Astrocyte (in vitro differentiated cells and primary cell): ENCODE measurements around the gene SELENOS. TPM values are rescaled to one million over a fixed set of nuclear protein-coding genes. Genes with fewer than 3 reads are reported as not detected.

Experiments
- DNase-seq: peaks from one replicate; pipeline ENCODE4 v3.0.0-alpha.2; 2010; ENCODE audit warnings: low read depth
- FAIRE-seq: peaks from 2 replicates; lab custom pipeline; 2011; peaks lifted over from hg19 to GRCh38; lab: Jason Lieb, UNC
- H2AFZ ChIP-seq: 2 replicates; pipeline ENCODE4 v1.6.0; 2012; ENCODE audit warnings: low read depth, low read length, inconsistent platforms
- H3K27ac ChIP-seq: 2 replicates; pipeline ENCODE4 v1.5.1; 2011; ENCODE audit warnings: low read depth, low read length, inconsistent platforms
- H3K27me3 ChIP-seq: 2 replicates; pipeline ENCODE4 v1.6.0; 2011; ENCODE audit warnings: low read length, inconsistent platforms; ENCODE audit not compliant: insufficient read depth
- H3K36me3 ChIP-seq: 2 replicates; pipeline ENCODE4 v1.5.1; 2011; ENCODE audit warnings: low read length, inconsistent platforms; ENCODE audit not compliant: insufficient read depth
- H3K4me1 ChIP-seq: 2 replicates; pipeline ENCODE4 v1.5.1; 2011; ENCODE audit warnings: low read length, inconsistent platforms; ENCODE audit not compliant: insufficient read depth
- H3K4me2 ChIP-seq: 2 replicates; pipeline ENCODE4 v1.6.0; 2012; ENCODE audit warnings: low read length, inconsistent platforms
- H3K4me3 ChIP-seq: 2 replicates; pipeline ENCODE4 v1.5.1; 2011; ENCODE audit warnings: low read depth, mild to moderate bottlenecking, low read length, inconsistent platforms; ENCODE audit not compliant: insufficient read depth
- H3K79me2 ChIP-seq: 2 replicates; pipeline ENCODE4 v1.6.0; 2012; ENCODE audit warnings: mild to moderate bottlenecking, low read length, inconsistent platforms; ENCODE audit not compliant: insufficient read depth
- H3K9ac ChIP-seq: 2 replicates; pipeline ENCODE4 v1.6.0; 2012; ENCODE audit warnings: mild to moderate bottlenecking, low read length, inconsistent platforms
- H3K9me3 ChIP-seq: 2 replicates; pipeline ENCODE4 v1.5.1; 2012; ENCODE audit warnings: low read depth, mild to moderate bottlenecking, low read length, inconsistent platforms; ENCODE audit not compliant: insufficient read depth
- H4K20me1 ChIP-seq: 2 replicates; pipeline ENCODE4 v1.6.0; 2012; ENCODE audit warnings: low read length, inconsistent platforms; ENCODE audit not compliant: insufficient read depth
- H3K27ac Mint-ChIP-seq: one replicate; pipeline ENCODE4 v1.8.0; 2021; ENCODE audit warnings: mild to moderate bottlenecking, mixed read lengths; ENCODE audit not compliant: unreplicated experiment
- H3K27me3 Mint-ChIP-seq: one replicate; pipeline ENCODE4 v1.8.0; 2021; ENCODE audit warnings: low read depth, mixed read lengths; ENCODE audit not compliant: unreplicated experiment
- H3K36me3 Mint-ChIP-seq: one replicate; pipeline ENCODE4 v1.8.0; 2021; ENCODE audit warnings: low read depth, mixed read lengths; ENCODE audit not compliant: unreplicated experiment
- H3K4me1 Mint-ChIP-seq: one replicate; pipeline ENCODE4 v1.8.0; 2021; ENCODE audit warnings: low read depth, mixed read lengths; ENCODE audit not compliant: unreplicated experiment
- H3K4me3 Mint-ChIP-seq: one replicate; pipeline ENCODE4 v1.8.0; 2021; ENCODE audit warnings: mild to moderate bottlenecking, moderate library complexity, mixed read lengths; ENCODE audit not compliant: unreplicated experiment
- H3K9me3 Mint-ChIP-seq: one replicate; pipeline ENCODE4 v1.8.0; 2021; ENCODE audit warnings: mild to moderate bottlenecking, mixed read lengths; ENCODE audit not compliant: unreplicated experiment
- EZH2 ChIP-seq: IDR thresholded peaks from 2 replicates; pipeline ENCODE4 v1.6.1; 2012; ENCODE audit warnings: mild to moderate bottlenecking, low read length, inconsistent platforms; ENCODE audit not compliant: insufficient read depth
- total RNA-seq: library from RNA; stranded (reverse); gene quantifications from 2 replicates; pipeline ENCODE4 v1.2.1, GENCODE V29; 2021
- TF ChIP-seq, protein P1 (sequence below): IDR thresholded peaks from 2 replicates; pipeline ENCODE4 v1.5.1; 2011; ENCODE audit warnings: low read depth, mild to moderate bottlenecking, inconsistent platforms, low read length, moderate library complexity; ENCODE audit not compliant: insufficient read depth

Gene SELENOS
- total RNA-seq, 1 donor from 2014 or later = 71.2 TPM

DNA sequence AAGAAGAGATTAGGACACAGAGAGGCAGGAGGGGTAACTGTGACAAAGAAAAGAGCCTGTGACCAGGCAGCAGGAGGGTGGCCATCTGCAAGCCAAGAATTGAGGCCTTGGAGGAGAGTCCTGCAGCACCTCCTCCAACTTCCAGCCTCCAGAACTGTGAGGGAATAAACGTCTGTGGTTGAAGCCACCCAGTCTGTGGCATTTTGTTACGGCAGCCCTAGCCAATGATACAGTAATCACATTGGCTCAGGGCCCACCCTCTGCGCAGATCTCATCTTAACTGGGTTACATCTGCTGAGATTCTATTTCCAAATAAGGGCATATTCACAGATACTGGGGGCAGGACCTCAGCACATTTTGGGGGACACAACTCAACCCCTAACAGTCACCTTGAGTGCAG lies 11.3 kb downstream of the SELENOS start:
- Mint-ChIP-seq H3K27ac (no peak overlapping the region), H3K27me3 (peaks cover 2% of the 10 kb centered on the region), H3K36me3 (peaks cover 22% of the 10 kb centered on the region), H3K4me1 (peaks cover 5% of the 10 kb centered on the region), H3K9me3 (peaks cover 3% of the 10 kb centered on the region), H3K4me3 (no peak overlapping the region)
- Histone ChIP-seq H3K4me1 (peaks cover 29% of the 10 kb centered on the region), H2AFZ (no peak overlapping the region), H3K27ac (no peak overlapping the region), H3K27me3 (no peaks in the 10 kb centered on the region), H3K9me3 (no peaks in the 10 kb centered on the region), H4K20me1 (peaks cover 14% of the 10 kb centered on the region), H3K9ac (no peak overlapping the region), H3K79me2 (no peaks in the 10 kb centered on the region), H3K36me3 (peaks cover 13% of the 10 kb centered on the region), H3K4me2 (no peak overlapping the region), H3K4me3 (no peak overlapping the region)
- DNase-seq = peak; percentile 86
- TF ChIP-seq, protein P1, sequence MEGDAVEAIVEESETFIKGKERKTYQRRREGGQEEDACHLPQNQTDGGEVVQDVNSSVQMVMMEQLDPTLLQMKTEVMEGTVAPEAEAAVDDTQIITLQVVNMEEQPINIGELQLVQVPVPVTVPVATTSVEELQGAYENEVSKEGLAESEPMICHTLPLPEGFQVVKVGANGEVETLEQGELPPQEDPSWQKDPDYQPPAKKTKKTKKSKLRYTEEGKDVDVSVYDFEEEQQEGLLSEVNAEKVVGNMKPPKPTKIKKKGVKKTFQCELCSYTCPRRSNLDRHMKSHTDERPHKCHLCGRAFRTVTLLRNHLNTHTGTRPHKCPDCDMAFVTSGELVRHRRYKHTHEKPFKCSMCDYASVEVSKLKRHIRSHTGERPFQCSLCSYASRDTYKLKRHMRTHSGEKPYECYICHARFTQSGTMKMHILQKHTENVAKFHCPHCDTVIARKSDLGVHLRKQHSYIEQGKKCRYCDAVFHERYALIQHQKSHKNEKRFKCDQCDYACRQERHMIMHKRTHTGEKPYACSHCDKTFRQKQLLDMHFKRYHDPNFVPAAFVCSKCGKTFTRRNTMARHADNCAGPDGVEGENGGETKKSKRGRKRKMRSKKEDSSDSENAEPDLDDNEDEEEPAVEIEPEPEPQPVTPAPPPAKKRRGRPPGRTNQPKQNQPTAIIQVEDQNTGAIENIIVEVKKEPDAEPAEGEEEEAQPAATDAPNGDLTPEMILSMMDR = no peak
- no peak for TF ChIP-seq EZH2
- FAIRE-seq = no peak

- Mint-ChIP-seq H3K9me3 (peaks cover 3% of the 10 kb centered on the region), H3K36me3 (peaks cover 19% of the 10 kb centered on the region)
These were observed 12.2 kb downstream of the SELENOS start for GRCh38 chr15:101264911-101265641.

More at GRCh38 chr15:101264911-101265641, 12.2 kb downstream of the SELENOS start:
- H4K20me1 ChIP-seq = peaks cover 7% of the 10 kb centered on the region
- H3K4me2 ChIP-seq = no peak overlapping the region
- peaks cover 6% of the 10 kb centered on the region for H3K36me3 ChIP-seq
- H3K9me3 ChIP-seq = no peaks in the 10 kb centered on the region
- no peak overlapping the region for H3K27ac Mint-ChIP-seq
- H3K27me3 Mint-ChIP-seq = peaks cover 7% of the 10 kb centered on the region
- H3K27me3 ChIP-seq = no peaks in the 10 kb centered on the region
- H3K27ac ChIP-seq = no peak overlapping the region
- no peak for DNase-seq
- H3K4me1 Mint-ChIP-seq = peaks cover 5% of the 10 kb centered on the region
- no peaks in the 10 kb centered on the region for H3K79me2 ChIP-seq
- peaks cover 29% of the 10 kb centered on the region for H3K4me1 ChIP-seq
- no peak for FAIRE-seq
- TF ChIP-seq EZH2 = no peak
- TF ChIP-seq, protein P1 = no peak
- no peak overlapping the region for H3K4me3 ChIP-seq
- no peak overlapping the region for H2AFZ ChIP-seq
- no peak overlapping the region for H3K4me3 Mint-ChIP-seq
- no peak overlapping the region for H3K9ac ChIP-seq
